GM21515 (cell line): Measurements from ENCODE around the gene AUTS2.

Source experiments
- ATAC-seq: cut with Tn5 transposase; IDR thresholded peaks from one replicate; pipeline ENCODE4 v1.9.1; 2021; ENCODE audit not compliant: unreplicated experiment

Gene AUTS2

DNA sequence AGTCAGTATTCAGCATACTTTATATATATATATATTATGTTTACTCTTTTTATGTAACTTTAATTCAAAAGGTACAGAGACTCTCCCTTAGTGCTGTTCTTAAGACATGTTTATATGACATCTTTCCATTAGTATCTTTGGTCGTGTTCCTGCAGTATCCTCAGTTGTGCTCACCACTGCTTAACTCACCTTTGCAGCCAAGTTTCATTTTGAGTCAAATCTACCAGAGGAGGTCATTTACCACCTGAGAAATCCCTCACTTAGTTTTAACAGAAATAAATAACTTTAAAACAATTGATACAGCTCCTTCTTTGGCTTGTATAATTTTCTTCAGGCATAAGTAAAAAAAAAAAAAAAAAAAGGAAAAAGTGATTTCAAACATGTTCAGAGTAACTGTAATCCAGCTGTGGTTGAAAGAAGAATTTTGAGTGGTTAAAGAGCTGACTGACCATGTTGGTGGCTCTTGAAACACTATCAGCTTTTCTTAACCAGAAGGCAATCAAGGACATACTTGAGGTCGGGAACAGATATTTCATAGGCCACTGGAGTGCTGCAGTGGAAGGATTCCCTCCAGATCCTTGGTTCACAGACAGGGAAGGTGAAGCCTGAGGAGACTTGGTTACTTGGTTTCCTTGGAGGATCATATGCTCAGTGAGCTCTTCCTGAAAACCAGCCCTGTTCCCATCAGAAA is 116.8 kb downstream of the AUTS2 start:
- no peak for ATAC-seq

DNA sequence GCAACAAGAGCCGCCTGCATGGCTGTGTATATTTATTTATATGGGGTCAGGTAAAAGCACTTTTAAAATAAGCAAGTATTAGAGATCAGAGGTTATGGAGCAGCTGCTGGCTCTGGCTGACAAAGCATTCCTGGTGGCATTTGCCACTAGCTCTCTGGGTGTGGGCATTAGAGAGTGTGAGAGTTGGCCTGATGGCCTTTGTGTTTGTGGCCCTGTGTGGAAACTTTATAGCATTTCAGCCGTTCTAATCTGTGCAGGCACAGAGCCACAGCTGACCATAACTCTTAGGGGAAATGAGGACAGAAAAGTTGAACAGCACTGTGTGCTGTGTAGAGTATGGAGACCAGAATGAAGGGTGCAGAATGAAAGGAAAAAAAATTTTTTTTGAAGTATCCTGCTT is 118.9 kb downstream of the AUTS2 start:
- ATAC-seq: no peak

DNA sequence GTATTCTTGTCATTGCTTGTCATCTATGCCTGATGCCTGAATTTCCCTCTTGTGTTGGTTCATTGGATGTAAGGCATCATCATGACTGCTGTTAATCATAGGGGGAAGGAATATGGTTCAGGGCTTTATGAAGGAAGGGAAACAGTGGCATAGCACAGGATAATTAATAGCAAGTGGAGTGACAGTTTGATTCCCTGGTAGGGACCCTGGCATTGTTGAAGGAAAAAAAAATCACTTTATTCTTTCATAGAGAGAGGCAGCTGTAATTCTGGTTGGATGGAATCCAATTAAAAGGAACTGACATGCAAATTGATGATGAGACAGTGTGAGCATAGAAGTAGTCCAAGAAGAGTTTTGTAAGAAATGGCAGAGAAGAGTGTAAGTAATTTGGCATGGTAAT is 121.4 kb downstream of the AUTS2 start:
- ATAC-seq: no peak

DNA sequence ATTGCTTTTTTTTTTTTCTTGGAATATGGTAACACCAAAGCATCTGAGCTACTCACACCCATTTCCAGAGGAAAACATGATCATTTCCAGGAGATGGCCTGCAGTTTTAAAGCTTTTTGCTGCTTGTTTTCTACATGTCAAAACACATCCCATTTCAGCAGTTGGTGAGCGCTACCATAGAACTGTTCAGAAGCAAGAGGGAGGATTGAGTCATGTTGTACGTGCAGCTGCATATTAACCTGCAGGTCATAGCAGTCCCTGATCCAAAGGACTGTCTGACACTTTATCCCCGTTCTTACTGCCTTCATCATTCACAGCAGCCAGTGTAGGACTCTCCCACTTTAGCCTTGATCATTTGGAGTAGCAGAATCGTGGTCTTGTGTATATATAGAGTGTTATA is 124.6 kb downstream of the AUTS2 start:
- no peak for ATAC-seq

DNA sequence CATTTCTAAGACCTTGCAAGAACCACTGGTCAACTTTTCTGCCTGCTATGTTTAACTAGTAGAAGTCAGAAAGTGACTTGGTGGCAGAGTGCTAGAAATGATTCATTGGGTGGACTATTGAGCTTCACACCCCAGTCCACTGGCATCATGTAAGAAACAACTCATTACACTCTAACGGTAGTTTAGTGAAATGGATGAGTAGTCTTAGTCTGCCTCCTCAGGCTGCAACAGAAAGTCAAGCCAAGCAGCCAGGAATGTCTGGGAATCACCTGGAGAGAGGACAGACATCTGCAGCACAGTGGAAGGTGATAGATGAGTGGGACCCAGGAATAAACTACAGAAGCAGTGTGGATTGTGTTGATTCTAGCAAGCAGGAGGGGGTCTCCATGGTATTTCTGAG is 125.4 kb downstream of the AUTS2 start:
- no peak for ATAC-seq

DNA sequence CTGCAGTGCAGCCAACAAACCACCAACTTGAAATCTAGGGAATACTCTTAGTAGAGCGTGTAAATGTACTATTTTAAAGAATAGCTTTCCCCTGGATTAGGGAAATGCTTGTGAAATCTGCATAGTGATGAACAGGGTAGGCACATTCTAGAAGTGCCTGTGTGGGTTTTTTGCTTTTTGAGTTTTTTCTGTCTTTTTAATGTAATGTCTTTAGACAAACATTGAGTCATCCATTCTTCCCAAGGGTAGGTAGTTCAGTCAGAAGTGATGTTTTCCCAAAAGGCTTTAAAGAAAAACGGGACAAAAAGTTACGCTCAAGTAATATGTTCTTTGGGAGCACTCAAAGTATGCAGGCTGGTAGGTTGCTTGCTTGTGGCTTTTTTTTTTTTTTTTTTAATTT is 130.0 kb downstream of the AUTS2 start:
- ATAC-seq: no peak

DNA sequence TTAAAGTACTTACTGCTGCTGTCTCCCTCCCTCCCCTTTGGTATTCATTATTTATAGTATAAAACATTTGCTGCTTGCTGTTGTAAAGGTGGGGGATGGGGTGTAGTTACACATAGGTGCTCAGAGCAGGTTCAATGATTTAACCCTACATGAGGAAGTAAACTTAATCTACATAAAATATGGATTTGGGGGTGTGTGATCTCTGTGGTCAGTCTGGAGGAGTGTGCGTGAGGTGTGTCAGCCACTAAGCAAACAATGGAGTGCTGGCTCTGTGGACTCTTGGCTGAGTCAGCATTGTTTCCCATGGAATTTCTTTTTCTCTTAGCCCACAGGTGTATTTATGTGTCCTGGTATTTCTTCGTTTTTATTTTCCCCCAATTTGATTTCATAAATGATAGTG is 133.9 kb downstream of the AUTS2 start:
- ATAC-seq: no peak

DNA sequence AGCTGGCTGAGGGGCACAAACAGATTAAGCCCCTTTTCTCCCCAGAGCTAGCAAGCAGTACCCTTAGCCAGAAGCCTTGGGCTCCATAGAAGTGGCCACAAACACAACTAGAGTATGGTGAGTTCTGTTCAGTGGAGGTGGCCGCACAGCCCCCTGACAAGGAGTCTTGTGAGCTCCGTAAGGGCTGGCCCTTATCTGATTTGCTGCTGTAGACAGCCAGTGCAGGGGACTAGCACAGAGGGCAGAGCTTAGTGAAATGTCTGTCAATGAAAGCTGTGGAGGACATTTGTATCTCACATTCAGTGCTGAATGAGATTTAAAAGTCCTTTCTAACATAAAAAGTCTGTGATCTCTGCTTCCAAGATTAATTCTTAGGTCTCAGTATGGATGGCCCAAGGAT is 137.3 kb downstream of the AUTS2 start:
- no peak for ATAC-seq

DNA sequence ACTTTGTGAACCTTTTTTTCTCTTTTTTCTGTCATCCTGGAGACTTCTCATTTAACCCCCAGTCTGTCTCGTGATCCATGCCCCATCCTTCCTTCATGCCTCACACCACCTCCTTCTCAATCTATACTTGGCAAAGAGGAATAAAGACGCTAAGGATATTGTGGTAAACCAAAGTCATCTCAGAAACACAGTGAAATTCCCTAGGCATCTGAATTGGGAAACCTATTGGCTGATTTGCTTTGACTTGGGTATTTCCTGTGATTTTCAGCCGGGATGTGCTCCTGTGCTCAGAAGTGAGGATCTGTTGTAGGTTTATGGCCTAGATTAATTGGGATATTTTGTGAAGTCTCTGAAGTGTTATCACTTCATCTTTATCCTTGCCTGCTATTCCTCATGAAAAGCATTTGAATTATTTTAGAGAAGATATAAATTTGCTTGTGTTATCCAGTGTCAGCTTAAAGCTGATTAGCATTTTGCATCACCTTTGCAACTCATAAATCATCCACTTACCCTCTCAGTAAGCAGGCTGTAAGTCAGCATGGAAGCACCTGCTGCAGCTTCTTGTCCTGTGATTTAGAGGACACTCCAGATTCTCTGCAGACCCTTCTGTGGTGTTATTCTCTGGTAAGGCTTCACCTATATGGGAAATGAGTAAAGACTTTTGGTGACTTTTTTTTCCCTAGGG is 138.0 kb downstream of the AUTS2 start:
- no peak for ATAC-seq

DNA sequence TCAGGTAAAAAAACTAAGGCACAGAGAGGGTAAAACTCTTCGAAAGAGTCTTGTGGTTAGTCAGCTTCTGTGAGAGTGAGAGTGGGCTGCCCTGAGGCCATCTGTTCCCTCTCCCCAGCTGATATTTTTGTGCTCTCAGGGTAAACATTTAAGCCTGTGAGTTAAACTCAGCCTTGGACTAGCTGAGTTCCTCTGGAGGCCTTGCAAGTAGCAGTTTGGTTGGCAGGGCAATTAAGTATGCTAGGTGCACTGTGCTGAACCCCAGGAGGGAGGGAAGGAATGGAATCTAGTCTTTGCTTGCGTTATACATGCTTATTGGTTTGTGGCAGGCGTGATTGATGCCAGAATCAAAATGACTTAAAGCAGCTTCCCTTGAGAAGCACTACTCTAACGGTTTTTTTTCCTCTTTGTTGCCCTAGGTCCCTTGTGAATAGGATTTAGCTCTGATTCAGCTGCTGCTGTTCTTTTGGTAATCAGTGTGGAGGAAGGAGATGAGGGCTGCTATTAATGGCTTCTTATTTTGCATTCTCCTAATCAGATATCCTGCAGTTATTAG is 140.2 kb downstream of the AUTS2 start:
- ATAC-seq: peak; percentile 78

DNA sequence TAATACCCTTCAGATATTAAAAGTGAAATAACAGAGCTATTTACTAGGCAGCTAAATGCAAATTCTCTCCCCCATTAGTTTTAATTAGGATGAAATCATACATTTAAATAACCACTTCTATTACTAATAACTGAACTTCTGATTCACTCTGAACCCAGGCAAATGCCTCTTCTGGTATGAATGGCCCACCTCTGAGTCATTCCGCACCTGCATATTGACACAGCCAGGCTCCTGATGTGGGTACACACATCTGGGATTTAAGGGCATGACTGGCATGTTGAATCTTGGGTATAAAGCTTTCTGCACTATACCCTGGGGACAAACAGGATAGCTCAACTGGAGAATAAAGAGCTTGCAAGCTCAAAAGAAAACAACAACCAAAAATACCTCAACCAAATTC is 140.9 kb downstream of the AUTS2 start:
- peak; percentile 53 for ATAC-seq

DNA sequence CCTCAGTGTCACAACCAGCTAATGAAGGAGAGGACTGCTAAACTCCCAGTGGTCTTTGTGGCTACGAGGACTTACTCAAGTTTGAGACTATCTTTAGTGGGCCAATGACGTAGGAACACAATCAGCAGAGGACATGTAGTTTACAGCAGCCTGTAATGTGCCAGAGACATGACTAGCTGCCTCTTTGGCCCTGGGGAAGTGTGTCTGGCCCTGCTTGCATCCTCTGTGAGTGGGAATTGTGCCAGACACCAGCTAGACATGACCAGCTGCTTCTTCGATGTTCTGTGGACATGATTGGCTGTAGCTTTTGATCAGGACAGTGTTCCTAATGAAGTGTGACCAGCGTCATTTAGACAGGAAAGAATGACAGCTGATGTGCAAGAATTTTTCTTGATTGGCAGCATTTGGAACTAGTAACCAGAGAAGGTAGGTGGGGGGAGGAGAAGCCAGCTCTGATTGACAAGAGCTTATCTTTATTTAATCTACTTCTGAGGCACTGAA is 141.7 kb downstream of the AUTS2 start:
- ATAC-seq: peak; percentile 37

DNA sequence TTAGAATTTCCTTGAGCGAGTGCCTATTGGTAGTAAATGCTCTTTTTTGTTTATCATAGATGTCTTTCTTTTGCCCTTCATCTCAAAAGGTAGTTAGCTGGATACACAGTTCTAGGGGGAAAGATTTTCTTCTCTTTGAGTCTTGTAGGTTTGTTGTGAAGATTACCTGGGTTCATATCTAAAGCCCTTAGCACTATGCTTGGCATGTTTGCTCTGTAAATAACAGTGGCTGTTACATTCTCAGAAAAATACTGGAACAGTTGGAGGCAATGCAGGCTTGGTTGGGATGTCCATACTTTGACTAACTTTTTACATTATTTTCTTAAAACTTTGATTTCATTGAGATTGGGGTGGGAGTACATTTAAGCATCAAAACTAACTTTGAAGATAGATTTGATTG is 144.0 kb downstream of the AUTS2 start:
- ATAC-seq: no peak

DNA sequence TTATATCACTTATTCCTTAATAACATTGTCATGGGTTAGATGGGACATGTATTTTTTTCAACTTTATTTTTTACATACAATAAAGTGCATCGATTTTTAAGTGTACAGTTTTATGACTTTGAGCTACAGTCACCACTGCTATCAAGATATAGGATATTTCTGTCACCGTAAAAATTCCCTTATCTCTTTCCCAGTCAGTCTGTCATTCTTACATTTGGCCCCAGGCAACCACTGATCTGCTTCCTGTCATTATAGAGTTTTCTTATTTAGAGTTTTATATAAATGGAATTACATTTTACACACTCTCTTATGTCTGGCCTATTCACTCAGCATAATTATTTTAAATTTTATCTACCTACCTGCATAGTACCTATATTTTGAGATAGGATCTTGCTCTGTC is 145.2 kb downstream of the AUTS2 start:
- no peak for ATAC-seq

DNA sequence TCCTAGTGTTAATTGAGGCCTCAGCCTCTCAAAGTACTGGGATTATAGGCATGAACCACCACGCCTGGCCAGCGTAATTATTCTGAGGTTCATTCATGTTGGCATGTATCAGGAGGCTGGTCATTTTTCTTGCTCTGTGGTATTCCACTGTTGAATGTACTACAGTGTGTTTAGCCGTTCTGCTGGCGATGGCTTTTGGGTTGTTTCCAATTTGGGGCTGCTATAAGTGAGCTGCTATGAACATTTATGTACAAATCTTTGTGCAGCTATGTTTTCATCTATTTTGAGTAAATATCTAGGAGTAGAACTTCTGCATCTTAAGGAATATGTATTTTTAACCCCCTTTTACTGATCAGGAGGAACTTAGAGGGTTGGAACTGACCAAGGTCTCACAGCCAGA is 145.8 kb downstream of the AUTS2 start:
- no peak for ATAC-seq

DNA sequence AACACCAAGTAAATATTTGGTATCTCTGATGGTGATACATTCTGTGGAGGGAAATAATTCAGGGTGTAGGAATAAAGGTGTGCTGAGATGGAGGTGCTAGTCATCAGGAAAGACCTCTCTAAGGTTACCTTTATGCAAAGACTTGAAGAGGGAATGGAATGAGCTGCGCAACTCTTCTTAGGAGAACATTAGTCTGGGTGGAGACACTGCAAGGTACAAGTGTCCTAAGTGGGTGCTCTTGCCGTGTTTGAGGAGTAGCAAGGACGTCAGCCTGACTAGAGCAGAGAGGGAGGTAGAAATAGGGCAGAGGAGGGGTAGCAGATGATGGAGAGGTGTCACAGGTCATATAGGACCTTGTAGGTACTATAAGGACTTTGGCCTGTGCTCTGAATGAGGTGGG is 148.1 kb downstream of the AUTS2 start:
- no peak for ATAC-seq

DNA sequence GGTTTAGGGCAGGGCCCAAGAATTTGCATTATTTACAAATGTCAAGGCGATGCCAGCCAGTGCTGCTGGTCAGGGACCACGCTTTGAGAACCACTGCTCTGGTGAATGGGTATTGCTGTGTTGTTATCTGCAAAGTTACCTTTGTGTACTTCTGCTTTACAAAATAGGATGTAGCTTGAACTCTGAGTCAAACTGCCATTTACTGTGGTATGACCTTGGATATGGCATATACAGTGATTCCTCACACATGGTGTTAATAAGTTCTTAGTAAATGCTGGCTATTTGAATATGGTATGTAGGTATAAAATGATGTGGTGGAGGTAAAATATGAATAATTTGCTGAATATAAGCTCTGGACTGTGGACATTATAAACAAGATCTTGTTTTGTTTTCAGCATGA is 148.9 kb downstream of the AUTS2 start:
- ATAC-seq: no peak

DNA sequence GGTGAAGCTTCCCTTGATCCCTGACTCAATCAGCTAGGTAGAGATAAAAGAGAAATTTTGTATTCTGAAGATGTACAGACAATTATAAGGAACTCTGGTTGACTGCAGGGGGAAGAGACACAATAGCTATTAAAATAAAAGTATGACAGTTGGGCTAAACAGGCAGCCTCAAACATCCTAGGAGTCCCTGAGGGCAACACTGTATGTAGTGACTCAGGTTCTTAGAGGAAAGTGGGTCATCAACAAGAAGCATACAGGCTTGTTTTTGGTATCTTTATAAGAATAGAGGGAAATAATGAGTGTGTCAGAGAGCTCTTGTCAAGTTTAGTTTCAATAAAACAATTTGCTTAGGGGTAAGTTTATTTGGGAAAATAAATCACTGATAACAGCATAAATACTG is 150.3 kb downstream of the AUTS2 start:
- ATAC-seq: no peak

DNA sequence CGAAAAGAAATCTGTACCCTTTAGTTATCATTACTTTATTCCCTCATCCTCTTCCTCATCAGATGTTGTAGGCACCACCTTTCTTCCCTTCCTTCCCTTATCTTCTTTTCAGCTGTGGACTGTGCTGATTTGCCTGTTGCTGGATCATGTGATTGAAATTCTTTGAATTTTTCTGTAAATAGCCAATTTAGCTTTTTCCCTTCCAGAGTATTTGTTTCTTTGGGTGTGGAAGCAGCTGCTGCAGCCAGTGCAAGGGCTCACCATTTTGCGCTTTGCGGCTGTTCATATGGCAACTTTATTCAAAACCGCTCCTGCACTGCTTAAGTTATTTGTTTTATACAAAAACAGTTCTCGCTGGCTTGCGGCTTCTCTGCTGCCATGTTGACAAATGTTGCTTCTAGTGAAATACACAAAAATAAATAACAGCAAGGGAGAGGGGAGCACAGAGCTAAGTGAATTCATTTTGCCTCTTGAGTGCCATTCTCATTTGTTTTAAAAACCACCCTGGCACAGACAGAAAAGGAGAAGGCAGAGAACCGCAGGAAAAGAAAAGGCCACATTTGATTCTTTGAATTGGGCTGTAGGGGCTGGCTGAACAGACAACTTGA is 151.2 kb downstream of the AUTS2 start:
- ATAC-seq: no peak

DNA sequence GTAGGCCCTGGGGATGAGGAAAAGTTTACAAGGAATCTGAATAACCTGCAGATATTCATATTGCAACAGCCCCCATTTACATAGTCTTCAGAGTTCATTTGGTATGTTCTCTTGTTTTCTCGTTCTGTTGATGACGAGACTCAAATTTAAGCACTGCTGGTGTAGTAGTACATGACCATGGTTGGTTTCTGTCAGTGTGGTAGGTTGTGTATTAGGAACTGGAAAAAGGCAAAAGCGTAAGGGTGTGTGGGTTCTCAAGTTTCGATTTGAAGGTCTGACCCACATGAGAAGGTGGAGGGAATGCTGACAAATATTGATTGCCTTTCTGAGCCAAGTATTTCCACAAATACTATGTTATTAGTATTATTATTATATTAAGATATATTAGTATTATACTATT is 151.7 kb downstream of the AUTS2 start:
- no peak for ATAC-seq

DNA sequence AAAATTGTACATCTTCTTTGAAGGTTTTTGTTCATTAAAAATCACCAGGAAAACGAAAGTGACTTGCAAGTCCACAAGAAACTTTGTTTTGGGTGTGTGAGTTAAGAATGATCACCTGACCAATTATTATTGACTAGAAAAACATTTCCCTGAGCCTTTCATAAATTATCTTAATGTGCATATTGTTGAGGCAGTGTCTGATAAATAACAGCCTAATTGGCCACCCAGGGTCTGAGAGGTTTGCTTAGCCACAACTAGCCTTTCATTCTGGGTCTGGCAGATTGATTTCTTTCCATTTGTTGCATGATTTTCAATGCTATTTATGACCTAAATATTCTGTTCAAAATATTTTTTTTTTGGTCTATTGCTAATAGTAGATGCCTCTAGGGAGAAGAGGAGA is 152.8 kb downstream of the AUTS2 start:
- no peak for ATAC-seq

DNA sequence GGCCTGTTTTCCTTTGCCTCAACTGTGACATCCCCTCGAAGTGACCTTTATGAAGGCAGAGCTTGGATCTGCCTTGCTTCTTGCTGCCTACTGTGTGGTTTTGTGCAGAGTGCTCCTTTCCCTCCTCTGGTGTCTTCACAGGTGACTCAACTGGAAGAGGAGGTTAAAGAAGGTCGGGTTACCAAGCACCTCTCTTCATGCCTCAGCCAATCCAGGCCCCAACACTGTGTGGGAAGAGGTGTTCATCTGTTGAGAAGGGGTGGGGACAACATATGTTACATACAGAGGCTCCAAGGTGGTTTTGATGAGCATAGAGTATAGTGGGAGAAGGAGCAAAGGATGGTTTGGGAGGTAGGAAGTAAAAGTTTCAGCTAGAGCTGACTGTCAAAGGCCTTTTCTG is 155.7 kb downstream of the AUTS2 start:
- no peak for ATAC-seq
